GM23338 (cell line): ENCODE results near the gene ZBTB24. TPM values are rescaled to one million over a fixed set of nuclear protein-coding genes. Genes with fewer than 3 reads are reported as not detected.

Experiments
- ATAC-seq: fragments of 200-7000 bp; cut with Tn5 transposase; 3 replicates; pipeline ENCODE4 v1.9.1; 2020
- DNase-seq: peaks from one replicate; pipeline ENCODE4 v3.0.0-alpha.2; 2015; ENCODE audit warnings: low spot score
- H2AFZ ChIP-seq: fragments of 200-600 bp; sonication (generic); 2 replicates; pipeline ENCODE4 v1.8.0; 2016; ENCODE audit warnings: antibody characterized with exemption, mild to moderate bottlenecking, moderate library complexity
- H3F3A ChIP-seq: fragments of 200-600 bp; sonication (generic); replicated peaks from 2 replicates; pipeline ENCODE4 v1.8.0; 2017; ENCODE audit warnings: antibody characterized with exemption, mixed run types, low read depth
- H3K27ac ChIP-seq: fragments of 200-600 bp; sonication (generic); 2 replicates; pipeline ENCODE4 v1.6.1; 2016; ENCODE audit warnings: low read depth
- H3K27me3 ChIP-seq: fragments of 200-600 bp; sonication (generic); 2 replicates; pipeline ENCODE4 v1.8.0; 2016; ENCODE audit warnings: mild to moderate bottlenecking, mixed run types, moderate library complexity; ENCODE audit not compliant: insufficient read depth
- H3K36me3 ChIP-seq: fragments of 200-600 bp; sonication (generic); 2 replicates; pipeline ENCODE4 v1.8.0; 2016; ENCODE audit warnings: mild to moderate bottlenecking; ENCODE audit not compliant: insufficient read depth
- H3K4me1 ChIP-seq: fragments of 200-600 bp; sonication (generic); 2 replicates; pipeline ENCODE4 v1.8.0; 2016; ENCODE audit warnings: mild to moderate bottlenecking, moderate library complexity; ENCODE audit not compliant: insufficient read depth
- H3K4me2 ChIP-seq: fragments of 200-600 bp; sonication (generic); 2 replicates; pipeline ENCODE4 v1.7.1; 2017; ENCODE audit warnings: mixed run types
- H3K4me3 ChIP-seq: fragments of 200-600 bp; sonication (generic); 2 replicates; pipeline ENCODE4 v1.6.1; 2016; ENCODE audit warnings: mixed run types
- H3K79me2 ChIP-seq: fragments of 200-600 bp; sonication (generic); replicated peaks from 2 replicates; pipeline ENCODE4 v1.8.0; 2017; ENCODE audit warnings: mild to moderate bottlenecking; ENCODE audit not compliant: insufficient read depth
- H3K9me2 ChIP-seq: fragments of 200-600 bp; sonication (generic); 2 replicates; pipeline ENCODE4 v1.8.0; 2017; ENCODE audit not compliant: insufficient read depth
- H4K20me1 ChIP-seq: fragments of 200-600 bp; sonication (generic); replicated peaks from 2 replicates; pipeline ENCODE4 v1.8.0; 2017; ENCODE audit warnings: mild to moderate bottlenecking; ENCODE audit not compliant: insufficient read depth
- H3K27ac Mint-ChIP-seq: 2 replicates; pipeline ENCODE4 v1.8.0; 2020; ENCODE audit warnings: inconsistent platforms, mild to moderate bottlenecking, moderate library complexity, mixed read lengths
- H3K27me3 Mint-ChIP-seq: 3 replicates; pipeline ENCODE4 v1.8.0; 2022; ENCODE audit warnings: low read depth, mild to moderate bottlenecking, moderate library complexity, mixed read lengths, inconsistent platforms; ENCODE audit not compliant: insufficient read depth, poor library complexity
- H3K36me3 Mint-ChIP-seq: 3 replicates; pipeline ENCODE4 v1.8.0; 2021; ENCODE audit warnings: low read depth, mild to moderate bottlenecking, inconsistent platforms, moderate library complexity, mixed read lengths
- H3K4me1 Mint-ChIP-seq: 3 replicates; pipeline ENCODE4 v1.8.0; 2020; ENCODE audit warnings: mild to moderate bottlenecking, inconsistent platforms, mixed read lengths
- H3K4me3 Mint-ChIP-seq: 3 replicates; pipeline ENCODE4 v1.8.0; 2021; ENCODE audit warnings: moderate library complexity, mild to moderate bottlenecking, inconsistent platforms, mixed read lengths
- H3K9me3 Mint-ChIP-seq: 3 replicates; pipeline ENCODE4 v1.8.0; 2020; ENCODE audit warnings: moderate library complexity, mild to moderate bottlenecking, inconsistent platforms, mixed read lengths
- CREB1 ChIP-seq: fragments of 250-450 bp; sonication (Bioruptor Pico); IDR thresholded peaks from 2 replicates; pipeline ENCODE4 v1.5.0; 2020; ENCODE audit warnings: low read depth, mild to moderate bottlenecking, moderate library complexity
- CTCF ChIP-seq, 2 experiments: fragments of 200-600 bp in 1 of 2; sonication (generic) in 1 of 2; conservative IDR thresholded peaks; 2 replicates each; pipeline versions ENCODE4 v1.5.1 to v1.6.1; 2016 to 2017; ENCODE audit warnings: antibody characterized with exemption in 2 of 2, low read depth in 2 of 2, mild to moderate bottlenecking in 2 of 2, moderate library complexity in 1 of 2
- ETS1 ChIP-seq: IDR thresholded peaks from 2 replicates; pipeline ENCODE4 v1.6.1; 2016; ENCODE audit warnings: antibody characterized with exemption
- EZH2 ChIP-seq: fragments of 200-600 bp; sonication (generic); IDR thresholded peaks from one replicate; pipeline ENCODE4 v1.8.0; 2017; ENCODE audit warnings: antibody characterized with exemption, mild to moderate bottlenecking, low read depth; ENCODE audit not compliant: unreplicated experiment
- EZH2phosphoT487 ChIP-seq: fragments of 200-600 bp; sonication (generic); IDR thresholded peaks from one replicate; pipeline ENCODE4 v1.8.1; 2018; ENCODE audit warnings: antibody characterized with exemption; ENCODE audit not compliant: unreplicated experiment
- JUNB ChIP-seq: IDR thresholded peaks from one replicate; pipeline ENCODE4 v1.6.1; 2016; ENCODE audit warnings: antibody characterized with exemption; ENCODE audit not compliant: unreplicated experiment
- NANOG ChIP-seq: IDR thresholded peaks from 2 replicates; pipeline ENCODE4 v1.6.1; 2016; ENCODE audit warnings: antibody characterized with exemption, borderline replicate concordance
- POLR2AphosphoS5 ChIP-seq: IDR thresholded peaks from 2 replicates; pipeline ENCODE4 v1.6.1; 2016; ENCODE audit warnings: antibody characterized with exemption, low read depth
- REST ChIP-seq: IDR thresholded peaks from one replicate; pipeline ENCODE4 v1.6.1; 2018; ENCODE audit warnings: antibody characterized with exemption; ENCODE audit not compliant: unreplicated experiment
- STAT1 ChIP-seq: IDR thresholded peaks from one replicate; pipeline ENCODE4 v1.6.1; 2016; ENCODE audit warnings: antibody characterized with exemption; ENCODE audit not compliant: unreplicated experiment
- ZNF114 ChIP-seq: fragments of 250-450 bp; sonication (Bioruptor Pico); IDR thresholded peaks from 2 replicates; pipeline ENCODE4 v1.5.0; 2020; ENCODE audit warnings: mild to moderate bottlenecking, moderate library complexity
- ZNF331 ChIP-seq: fragments of 250-450 bp; sonication (Bioruptor Pico); IDR thresholded peaks from 2 replicates; pipeline ENCODE4 v1.5.0; 2020; ENCODE audit warnings: low read depth, mild to moderate bottlenecking, moderate library complexity
- ZNF462 ChIP-seq: fragments of 250-450 bp; sonication (Bioruptor Pico); IDR thresholded peaks from 2 replicates; pipeline ENCODE4 v1.5.0; 2020; ENCODE audit warnings: mild to moderate bottlenecking, moderate library complexity
- polyA plus RNA-seq: library from polyadenylated mRNA; unstranded; fragments of >200 nt; fragmentation: Nextera tagmentation; extraction: Ambion mirVana; gene quantifications from 2 replicates; pipeline ENCODE4 v1.2.1, GENCODE V29; 2016
- total RNA-seq: library from RNA; depleted of rRNA; stranded (reverse); fragments of >200 nt; shearing (Covaris generic); gene quantifications from 2 replicates; pipeline ENCODE4 v1.2.3, GENCODE V29; 2014

Gene ZBTB24
- total and polyA plus RNA-seq, 2 experiments from 2014 or later: 7.9 to 22.0 TPM

GRCh38 chr6:109449795-109450673 lies 33.0 kb downstream of the ZBTB24 start:
- Histone ChIP-seq H3K4me2 (no peak overlapping the region), H3K36me3 (peaks cover 3% of the 10 kb centered on the region; the same call in 1 of the 2 replicates), H3K27ac (no peak overlapping the region), H3K79me2 (no peaks in the 10 kb centered on the region), H3K27me3 (no peaks in the 10 kb centered on the region; the same call in 1 of the 2 replicates), H4K20me1 (peaks cover 4% of the 10 kb centered on the region), H3F3A (no peaks in the 10 kb centered on the region), H3K4me1 (peaks cover 9% of the 10 kb centered on the region; the same call in 1 of the 2 replicates), H3K4me3 (no peak overlapping the region), H2AFZ (no peak overlapping the region), H3K9me2 (no peaks in the 10 kb centered on the region)
- H3K9me3 Mint-ChIP-seq: no peaks in the 10 kb centered on the region
- H3K36me3 Mint-ChIP-seq: peaks cover 14% of the 10 kb centered on the region
- peaks cover 23% of the 10 kb centered on the region for H3K27me3 Mint-ChIP-seq
- no peak overlapping the region; the same call in 1 of the 2 replicates for H3K27ac Mint-ChIP-seq
- no peak overlapping the region for H3K4me3 Mint-ChIP-seq
- no peak for ATAC-seq
- no peak for DNase-seq
- no peak for TF ChIP-seq ZNF114
- TF ChIP-seq ZNF462: no peak
- TF ChIP-seq REST: no peak
- TF ChIP-seq ETS1: no peak
- no peak for TF ChIP-seq EZH2phosphoT487
- no peak for TF ChIP-seq CREB1 (CRISPR knock-in tag)
- TF ChIP-seq POLR2AphosphoS5: no peak
- no peak for TF ChIP-seq CTCF (conservative IDR thresholded peaks at IDR 0.05; ENCODE audit: low read depth in 2 of 2)
- no peak for TF ChIP-seq NANOG
- TF ChIP-seq JUNB: no peak
- TF ChIP-seq STAT1: no peak
- TF ChIP-seq EZH2: no peak
- TF ChIP-seq ZNF331 (CRISPR knock-in tag): no peak
- peaks cover 16% of the 10 kb centered on the region for H3K4me1 Mint-ChIP-seq
